ENCODE data around the gene JAM3.

The JAM3 gene

DNA sequence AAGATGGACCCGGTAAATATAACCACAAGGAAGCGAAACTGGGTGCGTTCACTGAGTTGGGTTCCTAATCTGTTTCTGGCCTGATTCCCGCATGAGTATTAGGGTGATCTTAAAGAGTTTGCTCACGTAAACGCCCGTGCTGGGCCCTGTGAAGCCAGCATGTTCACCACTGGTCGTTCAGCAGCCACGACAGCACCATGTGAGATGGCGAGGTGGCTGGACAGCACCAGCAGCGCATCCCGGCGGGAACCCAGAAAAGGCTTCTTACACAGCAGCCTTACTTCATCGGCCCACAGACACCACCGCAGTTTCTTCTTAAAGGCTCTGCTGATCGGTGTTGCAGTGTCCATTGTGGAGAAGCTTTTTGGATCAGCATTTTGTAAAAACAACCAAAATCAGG lies 80.5 kb downstream of the JAM3 start:
- H3K4me3 Mint-ChIP-seq: no peak overlapping the region
- no peak for DNase-seq
- peaks cover under 1% of the 10 kb centered on the region for H3K9me3 Mint-ChIP-seq
- no peak overlapping the region for H3K27ac Mint-ChIP-seq
- H3K36me3 Mint-ChIP-seq (ENCODE audit: low read depth): peaks cover 73% of the 10 kb centered on the region
- peaks cover 12% of the 10 kb centered on the region for H3K4me1 Mint-ChIP-seq
- H3K27me3 Mint-ChIP-seq (ENCODE audit: low read depth, poor library complexity): no peaks in the 10 kb centered on the region
- TF ChIP-seq, protein P1, sequence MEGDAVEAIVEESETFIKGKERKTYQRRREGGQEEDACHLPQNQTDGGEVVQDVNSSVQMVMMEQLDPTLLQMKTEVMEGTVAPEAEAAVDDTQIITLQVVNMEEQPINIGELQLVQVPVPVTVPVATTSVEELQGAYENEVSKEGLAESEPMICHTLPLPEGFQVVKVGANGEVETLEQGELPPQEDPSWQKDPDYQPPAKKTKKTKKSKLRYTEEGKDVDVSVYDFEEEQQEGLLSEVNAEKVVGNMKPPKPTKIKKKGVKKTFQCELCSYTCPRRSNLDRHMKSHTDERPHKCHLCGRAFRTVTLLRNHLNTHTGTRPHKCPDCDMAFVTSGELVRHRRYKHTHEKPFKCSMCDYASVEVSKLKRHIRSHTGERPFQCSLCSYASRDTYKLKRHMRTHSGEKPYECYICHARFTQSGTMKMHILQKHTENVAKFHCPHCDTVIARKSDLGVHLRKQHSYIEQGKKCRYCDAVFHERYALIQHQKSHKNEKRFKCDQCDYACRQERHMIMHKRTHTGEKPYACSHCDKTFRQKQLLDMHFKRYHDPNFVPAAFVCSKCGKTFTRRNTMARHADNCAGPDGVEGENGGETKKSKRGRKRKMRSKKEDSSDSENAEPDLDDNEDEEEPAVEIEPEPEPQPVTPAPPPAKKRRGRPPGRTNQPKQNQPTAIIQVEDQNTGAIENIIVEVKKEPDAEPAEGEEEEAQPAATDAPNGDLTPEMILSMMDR (IDR thresholded peaks at IDR 0.05): no peak

DNA sequence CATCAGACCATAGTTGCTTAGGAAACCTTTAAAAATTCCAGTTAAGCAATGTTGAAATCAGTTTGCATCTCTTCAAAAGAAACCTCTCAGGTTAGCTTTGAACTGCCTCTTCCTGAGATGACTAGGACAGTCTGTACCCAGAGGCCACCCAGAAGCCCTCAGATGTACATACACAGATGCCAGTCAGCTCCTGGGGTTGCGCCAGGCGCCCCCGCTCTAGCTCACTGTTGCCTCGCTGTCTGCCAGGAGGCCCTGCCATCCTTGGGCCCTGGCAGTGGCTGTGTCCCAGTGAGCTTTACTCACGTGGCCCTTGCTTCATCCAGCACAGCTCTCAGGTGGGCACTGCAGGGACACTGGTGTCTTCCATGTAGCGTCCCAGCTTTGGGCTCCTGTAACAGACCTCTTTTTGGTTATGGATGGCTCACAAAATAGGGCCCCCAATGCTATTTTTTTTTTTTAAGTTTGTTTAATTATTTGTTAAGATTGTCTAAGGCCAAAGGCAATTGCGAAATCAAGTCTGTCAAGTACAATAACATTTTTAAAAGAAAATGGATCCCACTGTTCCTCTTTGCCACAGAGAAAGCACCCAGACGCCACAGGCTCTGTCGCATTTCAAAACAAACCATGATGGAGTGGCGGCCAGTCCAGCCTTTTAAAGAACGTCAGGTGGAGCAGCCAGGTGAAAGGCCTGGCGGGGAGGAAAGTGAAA lies 81.5 kb downstream of the JAM3 start:
- H3K36me3 Mint-ChIP-seq (ENCODE audit: low read depth): peaks cover 72% of the 10 kb centered on the region
- no peaks in the 10 kb centered on the region for H3K9me3 Mint-ChIP-seq
- H3K4me3 Mint-ChIP-seq: no peak overlapping the region
- no peaks in the 10 kb centered on the region for H3K27me3 Mint-ChIP-seq (ENCODE audit: low read depth, poor library complexity)
- no peak for DNase-seq
- TF ChIP-seq, protein P1 (IDR thresholded peaks at IDR 0.05): no peak
- H3K27ac Mint-ChIP-seq: peak overlapping the region; percentile 71
- H3K4me1 Mint-ChIP-seq: peaks cover 6% of the 10 kb centered on the region

DNA sequence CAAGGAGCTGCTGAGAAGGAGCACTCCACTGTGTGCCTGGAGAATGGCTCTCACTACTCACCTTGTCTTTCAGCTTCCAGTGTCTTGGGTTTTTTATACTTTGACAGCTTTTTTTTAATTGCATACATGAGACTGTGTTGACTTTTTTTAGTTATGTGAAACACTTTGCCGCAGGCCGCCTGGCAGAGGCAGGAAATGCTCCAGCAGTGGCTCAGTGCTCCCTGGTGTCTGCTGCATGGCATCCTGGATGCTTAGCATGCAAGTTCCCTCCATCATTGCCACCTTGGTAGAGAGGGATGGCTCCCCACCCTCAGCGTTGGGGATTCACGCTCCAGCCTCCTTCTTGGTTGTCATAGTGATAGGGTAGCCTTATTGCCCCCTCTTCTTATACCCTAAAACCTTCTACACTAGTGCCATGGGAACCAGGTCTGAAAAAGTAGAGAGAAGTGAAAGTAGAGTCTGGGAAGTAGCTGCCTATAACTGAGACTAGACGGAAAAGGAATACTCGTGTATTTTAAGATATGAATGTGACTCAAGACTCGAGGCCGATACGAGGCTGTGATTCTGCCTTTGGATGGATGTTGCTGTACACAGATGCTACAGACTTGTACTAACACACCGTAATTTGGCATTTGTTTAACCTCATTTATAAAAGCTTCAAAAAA lies 82.3 kb downstream of the JAM3 start:
- Mint-ChIP-seq H3K27ac (no peak overlapping the region), H3K9me3 (no peaks in the 10 kb centered on the region), H3K36me3 (ENCODE audit: low read depth) (peaks cover 72% of the 10 kb centered on the region), H3K27me3 (ENCODE audit: low read depth, poor library complexity) (no peaks in the 10 kb centered on the region), H3K4me3 (no peak overlapping the region), H3K4me1 (peaks cover 4% of the 10 kb centered on the region)
- DNase-seq: no peak
- TF ChIP-seq, protein P1 (IDR thresholded peaks at IDR 0.05): no peak

DNA sequence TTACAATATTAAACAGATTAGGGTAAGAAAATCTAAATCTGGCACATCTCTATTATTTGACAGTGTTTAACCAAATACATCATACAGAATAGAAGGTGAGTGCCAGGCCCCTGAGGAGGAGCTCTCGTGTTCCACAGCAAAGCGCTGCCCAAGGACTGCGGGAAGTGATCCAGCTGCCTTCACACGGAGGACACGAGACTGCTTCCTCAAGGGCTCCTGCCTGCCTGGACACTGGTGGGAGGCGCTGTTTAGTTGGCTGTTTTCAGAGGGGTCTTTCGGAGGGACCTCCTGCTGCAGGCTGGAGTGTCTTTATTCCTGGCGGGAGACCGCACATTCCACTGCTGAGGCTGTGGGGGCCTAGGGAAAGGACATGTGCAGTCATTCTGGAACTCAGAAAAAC lies 83.8 kb downstream of the JAM3 start:
- no peak overlapping the region for H3K4me3 Mint-ChIP-seq
- TF ChIP-seq, protein P1 (IDR thresholded peaks at IDR 0.05): no peak
- peaks cover 4% of the 10 kb centered on the region for H3K4me1 Mint-ChIP-seq
- no peaks in the 10 kb centered on the region for H3K9me3 Mint-ChIP-seq
- H3K36me3 Mint-ChIP-seq (ENCODE audit: low read depth): peaks cover 70% of the 10 kb centered on the region
- H3K27ac Mint-ChIP-seq: no peak overlapping the region
- no peaks in the 10 kb centered on the region for H3K27me3 Mint-ChIP-seq (ENCODE audit: low read depth, poor library complexity)
- DNase-seq: no peak

DNA sequence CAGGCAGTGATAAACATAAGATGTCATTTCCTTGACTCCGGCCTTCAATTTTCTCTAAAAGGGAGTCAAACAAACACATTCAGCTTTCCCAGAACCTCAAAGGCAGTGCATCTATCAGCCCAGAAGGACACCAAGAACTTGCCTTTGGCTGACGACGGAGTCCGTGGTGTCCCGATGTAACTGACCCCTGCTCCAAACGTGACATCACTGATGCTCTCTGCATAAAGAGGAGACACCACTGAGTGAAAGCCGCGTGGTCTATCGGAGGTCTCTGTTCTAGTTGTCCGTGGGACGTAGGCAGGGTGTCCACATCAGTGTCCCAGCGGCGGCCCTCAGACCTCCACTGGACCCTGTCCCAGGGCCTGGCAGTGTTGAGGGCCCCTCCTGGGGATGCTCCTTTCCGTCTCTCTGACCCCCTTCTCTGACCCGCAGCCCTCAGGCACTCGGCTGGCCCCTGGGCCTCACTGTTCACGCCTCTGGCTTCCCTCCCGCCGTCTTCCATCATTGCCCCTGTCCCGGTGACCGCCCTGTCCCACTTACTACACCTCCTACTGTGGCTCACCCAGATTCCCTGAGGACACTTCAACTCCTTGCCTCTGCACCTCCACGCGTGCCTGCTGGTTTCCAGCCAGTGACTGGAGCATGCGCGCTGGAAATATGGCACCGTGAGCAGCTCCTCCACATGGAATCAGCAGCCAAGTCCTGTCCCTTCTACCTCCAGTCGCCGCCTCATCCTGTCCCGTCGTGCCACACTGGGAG lies 84.5 kb downstream of the JAM3 start:
- no peak for DNase-seq
- Mint-ChIP-seq H3K27me3 (ENCODE audit: low read depth, poor library complexity) (no peaks in the 10 kb centered on the region), H3K4me3 (no peak overlapping the region), H3K36me3 (ENCODE audit: low read depth) (peaks cover 69% of the 10 kb centered on the region), H3K9me3 (no peaks in the 10 kb centered on the region), H3K4me1 (peaks cover 4% of the 10 kb centered on the region), H3K27ac (peak overlapping the region; percentile 98)
- TF ChIP-seq, protein P1 (IDR thresholded peaks at IDR 0.05): no peak

Measured in nephron progenitor cell (in vitro differentiated cells).